Keratinocyte (primary cell): ENCODE measurements around the gene TCN2.

Source experiments
- EZH2 ChIP-seq: IDR thresholded peaks from one replicate; pipeline ENCODE4 v1.6.1; 2012; ENCODE audit warnings: inconsistent platforms, mild to moderate bottlenecking, low read length, moderate library complexity
- TF ChIP-seq, protein P1 (sequence below), 3 experiments: IDR thresholded peaks in 1 of 3; conservative IDR thresholded peaks in 1 of 3; optimal IDR thresholded peaks in 1 of 3; 2 replicates in 2 of 3; 3 replicates in 1 of 3; pipeline versions ENCODE3 to v1.5.1; 2011; ENCODE audit warnings: low read length in 3 of 3, mild to moderate bottlenecking in 3 of 3, moderate library complexity in 2 of 3, control low read depth in 1 of 3, inconsistent platforms in 1 of 3; ENCODE audit not compliant: insufficient read depth in 2 of 3; ENCODE audit errors: extremely low read depth in 1 of 3

DNA sequence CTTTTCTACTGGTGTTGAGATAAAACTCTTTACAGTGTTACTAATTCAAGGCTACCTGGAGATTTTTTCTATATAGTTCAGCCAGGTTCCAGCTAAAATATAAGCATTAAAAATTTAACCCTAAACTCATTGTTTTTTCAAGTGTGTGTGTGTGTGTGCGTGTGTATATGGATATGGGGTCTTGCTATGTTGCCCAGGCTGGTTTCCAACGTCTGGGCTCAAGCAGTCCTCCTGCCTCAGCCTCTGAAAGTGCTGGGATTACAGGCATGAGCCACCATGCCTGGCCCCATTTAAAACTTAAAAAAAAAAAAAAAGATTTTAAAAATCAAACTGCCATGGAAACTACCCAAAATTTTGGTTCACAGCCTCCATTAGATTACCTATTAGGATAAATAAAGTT, 10.8 kb upstream of the TCN2 start:
- TF ChIP-seq, protein P1, sequence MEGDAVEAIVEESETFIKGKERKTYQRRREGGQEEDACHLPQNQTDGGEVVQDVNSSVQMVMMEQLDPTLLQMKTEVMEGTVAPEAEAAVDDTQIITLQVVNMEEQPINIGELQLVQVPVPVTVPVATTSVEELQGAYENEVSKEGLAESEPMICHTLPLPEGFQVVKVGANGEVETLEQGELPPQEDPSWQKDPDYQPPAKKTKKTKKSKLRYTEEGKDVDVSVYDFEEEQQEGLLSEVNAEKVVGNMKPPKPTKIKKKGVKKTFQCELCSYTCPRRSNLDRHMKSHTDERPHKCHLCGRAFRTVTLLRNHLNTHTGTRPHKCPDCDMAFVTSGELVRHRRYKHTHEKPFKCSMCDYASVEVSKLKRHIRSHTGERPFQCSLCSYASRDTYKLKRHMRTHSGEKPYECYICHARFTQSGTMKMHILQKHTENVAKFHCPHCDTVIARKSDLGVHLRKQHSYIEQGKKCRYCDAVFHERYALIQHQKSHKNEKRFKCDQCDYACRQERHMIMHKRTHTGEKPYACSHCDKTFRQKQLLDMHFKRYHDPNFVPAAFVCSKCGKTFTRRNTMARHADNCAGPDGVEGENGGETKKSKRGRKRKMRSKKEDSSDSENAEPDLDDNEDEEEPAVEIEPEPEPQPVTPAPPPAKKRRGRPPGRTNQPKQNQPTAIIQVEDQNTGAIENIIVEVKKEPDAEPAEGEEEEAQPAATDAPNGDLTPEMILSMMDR (optimal IDR thresholded peaks at IDR 0.05 in 1 of 3, IDR thresholded peaks at IDR 0.05 in 1 of 3, conservative IDR thresholded peaks at IDR 0.05 in 1 of 3; ENCODE audit: extremely low read depth in 1 of 3, insufficient read depth in 2 of 3, low read length in 3 of 3) = no peak
- no peak for TF ChIP-seq EZH2
